SIG-M5 (cell line): ENCODE data around the gene GNAZ.

Experiments
- DNase-seq: peaks from one replicate; lab custom pipeline; 2025; lab: John Stamatoyannopoulos, UW

The GNAZ gene

DNA sequence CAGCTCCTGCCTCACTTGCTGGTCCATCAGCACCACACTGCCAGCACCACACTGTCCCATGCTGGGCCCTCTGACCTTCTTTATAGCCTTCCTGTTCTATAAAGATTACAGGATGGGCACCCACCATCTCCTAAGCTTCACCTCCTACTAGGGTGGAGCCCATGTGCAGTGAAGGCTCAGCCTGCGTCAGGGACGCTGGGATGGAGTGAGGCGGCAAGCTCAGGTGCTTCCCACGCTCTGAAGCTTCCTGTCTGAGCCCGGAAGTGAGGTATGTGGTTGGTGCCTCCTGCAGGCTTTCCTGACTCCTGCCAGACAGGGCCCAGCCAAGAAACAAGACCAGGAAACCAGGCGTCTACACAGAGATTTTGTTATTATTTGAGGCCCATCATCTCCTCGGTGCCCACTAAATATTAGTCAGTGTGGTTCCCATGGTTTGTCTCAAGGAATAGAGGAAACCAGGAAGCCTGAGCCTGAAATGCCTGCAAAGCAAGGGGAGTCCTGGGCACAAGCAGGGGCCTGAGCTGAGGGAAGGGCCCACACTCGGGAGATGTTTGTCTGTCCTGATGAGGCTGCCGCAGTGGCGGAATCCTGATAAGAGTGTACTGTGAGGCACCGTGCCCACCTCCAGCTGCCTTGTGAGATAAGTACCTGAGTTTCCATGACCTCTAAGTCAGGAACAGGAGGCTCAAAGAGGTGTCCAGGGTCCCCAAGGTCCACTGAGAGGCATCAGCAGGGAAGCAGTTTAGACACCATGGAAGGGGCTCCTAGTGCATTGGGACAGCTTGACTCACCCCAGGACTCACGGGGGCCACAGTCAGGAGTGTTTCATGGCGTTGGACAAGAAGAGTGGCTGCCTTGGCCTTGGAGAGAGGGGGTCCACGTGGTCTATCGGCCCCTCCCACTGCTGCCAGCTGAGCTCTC, 49.4 kb downstream of the GNAZ start:
- DNase-seq = no peak

- no peak for DNase-seq
These were observed 50.1 kb downstream of the GNAZ start for GRCh38 chr22:23120415-23120899.

- DNase-seq = no peak
These were observed 50.7 kb downstream of the GNAZ start for GRCh38 chr22:23121000-23121421.

GRCh38 chr22:23121424-23121823, 51.1 kb downstream of the GNAZ start:
- no peak for DNase-seq

- no peak for DNase-seq
These were observed 52.1 kb downstream of the GNAZ start for GRCh38 chr22:23122216-23122957.

DNA sequence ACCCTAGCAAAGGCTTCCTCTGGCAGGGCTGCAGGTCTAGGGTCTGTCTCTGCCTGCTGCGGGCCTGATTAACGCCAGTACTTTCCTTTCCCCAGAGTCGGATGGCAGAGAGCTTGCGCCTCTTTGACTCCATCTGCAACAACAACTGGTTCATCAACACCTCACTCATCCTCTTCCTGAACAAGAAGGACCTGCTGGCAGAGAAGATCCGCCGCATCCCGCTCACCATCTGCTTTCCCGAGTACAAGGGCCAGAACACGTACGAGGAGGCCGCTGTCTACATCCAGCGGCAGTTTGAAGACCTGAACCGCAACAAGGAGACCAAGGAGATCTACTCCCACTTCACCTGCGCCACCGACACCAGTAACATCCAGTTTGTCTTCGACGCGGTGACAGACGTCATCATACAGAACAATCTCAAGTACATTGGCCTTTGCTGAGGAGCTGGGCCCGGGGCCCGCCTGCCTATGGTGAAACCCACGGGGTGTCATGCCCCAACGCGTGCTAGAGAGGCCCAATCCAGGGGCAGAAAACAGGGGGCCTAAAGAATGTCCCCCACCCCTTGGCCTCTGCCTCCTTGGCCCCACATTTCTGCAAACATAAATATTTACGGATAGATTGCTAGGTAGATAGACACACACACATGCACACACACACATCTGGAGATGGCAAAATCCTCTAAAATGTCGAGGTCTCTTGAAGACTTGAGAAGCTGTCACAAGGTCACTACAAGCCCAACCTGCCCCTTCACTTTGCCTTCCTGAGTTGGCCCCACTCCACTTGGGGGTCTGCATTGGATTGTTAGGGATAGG, 52.9 kb downstream of the GNAZ start:
- DNase-seq = no peak

- DNase-seq = no peak
These were observed 53.5 kb downstream of the GNAZ start for GRCh38 chr22:23123804-23124254.

DNA sequence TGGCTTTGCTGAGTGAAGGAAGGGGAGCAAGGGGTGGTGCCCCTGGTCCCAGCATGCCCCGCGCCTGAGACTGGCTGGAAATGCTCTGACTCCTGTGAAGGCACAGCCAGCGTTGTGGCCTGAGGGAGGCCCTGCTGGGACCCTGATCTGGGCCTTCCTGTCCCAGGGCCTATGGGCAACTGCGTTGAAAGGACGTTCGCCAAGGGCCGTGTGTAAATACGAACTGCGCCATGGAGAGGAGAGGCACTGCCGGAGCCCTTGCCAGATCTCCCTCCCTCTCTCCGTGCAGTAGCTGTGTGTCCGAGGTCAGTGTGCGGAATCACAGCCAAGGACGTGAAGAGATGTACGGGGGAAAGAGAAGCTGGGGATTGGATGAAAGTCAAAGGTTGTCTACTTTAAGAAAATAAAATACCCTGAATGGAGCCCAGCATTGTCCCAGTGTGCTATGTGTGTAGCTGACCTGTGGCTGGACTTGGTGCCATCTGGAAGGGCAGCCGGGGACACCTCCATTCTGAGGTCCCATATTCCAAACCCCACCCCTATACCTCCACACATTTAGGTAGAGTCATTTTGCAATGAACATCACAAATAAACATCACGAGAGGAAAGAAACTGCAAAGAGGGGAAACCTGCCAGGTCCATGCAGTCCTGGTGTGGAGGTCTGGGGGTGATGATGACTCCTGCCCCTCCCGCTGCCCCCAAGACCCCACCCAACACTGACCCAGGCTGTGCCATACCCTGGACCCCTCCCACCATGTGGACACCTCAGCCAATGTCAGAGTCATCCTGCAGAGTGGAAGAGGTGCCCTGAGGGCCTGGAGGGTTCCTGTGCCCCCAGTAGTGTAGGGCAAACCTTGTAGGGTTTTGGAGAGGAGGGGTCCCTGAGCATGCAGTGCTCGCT, 54.5 kb downstream of the GNAZ start:
- no peak for DNase-seq

GRCh38 chr22:23125512-23126103, 55.3 kb downstream of the GNAZ start:
- DNase-seq = no peak

GRCh38 chr22:23126165-23127054, 56.1 kb downstream of the GNAZ start:
- DNase-seq = no peak

DNA sequence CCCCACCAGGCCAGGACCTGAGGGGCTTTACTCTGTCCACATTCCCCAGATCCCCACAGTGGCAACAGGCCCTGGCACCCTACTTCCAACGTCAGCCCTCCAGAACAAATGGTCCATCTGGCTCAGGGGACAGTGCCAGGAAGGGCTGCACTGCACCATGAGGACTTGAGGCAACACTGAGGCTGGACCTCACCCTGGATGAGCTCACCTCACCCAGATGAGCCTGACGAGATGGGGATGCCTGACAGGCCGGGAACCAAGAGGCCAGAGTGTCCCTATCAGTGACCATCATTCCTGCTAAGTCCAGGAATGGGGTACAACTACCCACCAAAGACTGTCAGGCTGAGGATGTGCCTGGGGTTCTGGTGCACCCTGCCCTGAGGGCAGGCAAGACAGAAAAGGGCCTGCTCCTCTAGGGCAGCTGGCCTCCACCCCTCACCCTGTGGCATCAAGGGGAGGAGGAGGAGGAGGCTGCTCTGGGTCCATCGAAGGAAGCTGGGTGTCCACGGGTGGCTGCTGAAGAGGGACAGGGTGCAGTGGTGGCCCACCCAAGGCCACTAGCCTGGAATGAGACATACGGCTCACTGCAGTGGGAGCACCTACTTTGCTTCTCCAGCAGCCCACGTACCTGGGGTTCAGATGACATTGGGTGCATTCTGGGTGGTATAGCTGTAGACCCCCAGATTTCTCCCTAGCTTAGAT, 56.9 kb downstream of the GNAZ start:
- DNase-seq = no peak

DNA sequence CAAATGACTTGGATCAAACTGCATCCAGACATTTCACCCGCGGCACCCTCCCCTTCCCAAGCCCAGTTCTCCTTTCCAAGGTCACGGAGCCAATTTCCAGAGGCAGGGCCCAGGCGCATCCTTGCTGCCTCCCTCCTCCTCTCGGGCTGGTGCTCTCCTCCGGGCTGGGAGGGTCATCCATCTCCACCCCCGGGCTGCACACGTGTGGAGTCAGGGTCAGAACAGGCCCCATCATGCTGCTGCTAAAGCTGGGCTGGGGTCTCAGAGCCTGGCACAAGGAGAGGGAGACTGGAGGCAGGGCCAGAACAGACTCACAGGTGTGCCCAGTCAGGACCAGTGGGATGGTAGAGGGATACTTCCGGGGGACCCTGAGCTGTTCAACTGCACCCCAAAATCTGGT, 57.5 kb downstream of the GNAZ start:
- DNase-seq = no peak

- DNase-seq = no peak
These were observed 58.2 kb downstream of the GNAZ start for GRCh38 chr22:23128269-23129108.

DNA sequence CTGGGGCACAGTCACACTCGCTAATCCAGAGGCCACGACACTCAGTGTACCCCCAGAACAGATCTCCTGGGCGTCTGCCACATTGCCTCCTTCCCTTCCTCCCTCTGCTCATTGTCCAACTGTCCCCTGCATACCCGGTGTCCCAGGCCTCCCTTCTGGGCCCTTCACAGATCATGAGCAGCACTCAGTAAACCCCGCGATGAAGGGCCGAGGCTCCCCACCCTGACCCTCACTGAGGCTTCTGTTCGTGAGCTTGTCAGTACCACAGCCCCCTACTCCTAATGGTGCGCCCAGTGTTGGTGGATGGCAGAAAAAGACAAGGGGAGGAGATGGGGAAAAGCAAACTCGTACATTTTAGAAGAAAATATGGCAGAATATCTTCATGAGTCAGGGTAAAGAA, 58.8 kb downstream of the GNAZ start:
- DNase-seq = no peak

- no peak for DNase-seq
These were observed 60.4 kb downstream of the GNAZ start for GRCh38 chr22:23130697-23131096.

DNA sequence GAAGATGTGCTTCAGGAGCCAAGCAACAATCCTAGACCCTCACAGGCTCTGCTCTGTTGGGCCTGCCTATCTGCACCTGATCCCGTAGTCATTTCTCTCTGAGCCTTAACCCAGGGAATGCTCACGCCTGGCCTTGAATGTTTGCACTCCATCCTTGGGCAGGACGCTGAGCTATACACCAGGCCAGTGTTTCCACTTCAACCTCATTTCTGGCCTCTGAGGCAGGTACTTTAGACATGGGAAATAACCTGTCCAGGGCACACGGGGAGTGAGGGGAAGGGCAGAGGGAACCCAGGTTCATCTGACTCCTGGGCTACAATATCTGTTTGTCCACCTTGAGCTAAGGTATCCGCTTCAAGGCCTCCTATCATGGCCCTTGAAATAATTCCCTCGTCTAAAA, 61.6 kb downstream of the GNAZ start:
- DNase-seq = no peak

DNA sequence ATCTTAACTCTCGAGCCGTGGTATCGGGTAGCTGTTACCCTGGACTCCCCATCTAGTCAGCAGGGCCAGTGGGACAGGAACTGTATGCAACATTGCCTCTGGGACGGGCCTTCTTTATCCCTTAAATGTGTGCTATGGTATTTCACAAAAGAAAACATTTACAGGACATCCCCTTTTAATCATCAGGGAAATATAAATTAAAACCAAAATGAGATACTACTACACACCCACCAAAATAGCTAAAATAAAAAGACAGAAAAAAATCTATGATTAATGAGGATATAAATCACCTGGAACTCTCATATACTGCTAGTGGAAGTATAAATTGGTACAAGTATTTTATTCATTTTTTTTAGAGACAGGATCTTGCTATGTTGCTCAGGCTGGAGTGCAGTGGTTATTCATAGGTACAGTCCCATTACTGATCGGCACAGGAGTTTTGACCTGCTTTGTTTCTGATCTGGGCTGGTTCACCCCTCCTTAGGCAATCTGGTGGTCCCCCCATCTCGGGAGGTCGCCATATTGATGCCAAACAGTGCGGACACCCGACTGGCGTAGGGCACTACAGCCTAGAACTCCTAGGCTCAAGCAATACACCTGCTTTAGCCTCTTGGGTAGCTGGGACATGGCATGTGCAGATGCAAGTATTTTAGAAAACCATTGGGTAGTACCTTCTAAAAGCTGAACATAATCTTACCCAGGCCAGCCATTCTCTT, 62.2 kb downstream of the GNAZ start:
- DNase-seq = no peak
